ENCODE results near the gene AFMID. TPM values are rescaled to one million over a fixed set of nuclear protein-coding genes. Genes with fewer than 3 reads are reported as not detected.

Gene AFMID
- total and polyA plus RNA-seq, 9 of the 15 experiments (the other 6 are each of a cell fraction or from before 2014, with no cell fraction given), result 62.1 to 188 (median 74.4) TPM

- TF ChIP-seq SRSF1 (IDR thresholded peaks at IDR 0.05; ENCODE audit: low read depth, low read length) (no peak), PHB (CRISPR knock-in tag; IDR thresholded peaks at IDR 0.05) (peak; percentile 91), RAD51 (IDR thresholded peaks at IDR 0.05; ENCODE audit: borderline replicate concordance, low read depth) (no peak), ZBTB12 (CRISPR knock-in tag; IDR thresholded peaks at IDR 0.05) (no peak), PHTF2 (CRISPR knock-in tag; IDR thresholded peaks at IDR 0.05) (no peak), BDP1 (IDR thresholded peaks at IDR 0.05; ENCODE audit: insufficient read depth, insufficient read length) (no peak), BHLHE40 (IDR thresholded peaks at IDR 0.05; ENCODE audit: low read length) (peak; percentile 30; the same call in 1 of the 2 replicates), ZNF263 (CRISPR knock-in tag; IDR thresholded peaks at IDR 0.05; ENCODE audit: borderline replicate concordance) (peak; percentile 82), HDAC2 (IDR thresholded peaks at IDR 0.05) (no peak), ZNF121 (CRISPR knock-in tag; conservative IDR thresholded peaks at IDR 0.05) (no peak), MAFK (IDR thresholded peaks at IDR 0.05; ENCODE audit: low read length) (no peak), MITF (IDR thresholded peaks at IDR 0.05) (no peak), HIVEP1 (CRISPR knock-in tag; IDR thresholded peaks at IDR 0.05) (no peak), KLF13 (tag; IDR thresholded peaks at IDR 0.05; ENCODE audit: borderline replicate concordance, low read depth) (no peak)
- TF ChIP-seq, protein P1, sequence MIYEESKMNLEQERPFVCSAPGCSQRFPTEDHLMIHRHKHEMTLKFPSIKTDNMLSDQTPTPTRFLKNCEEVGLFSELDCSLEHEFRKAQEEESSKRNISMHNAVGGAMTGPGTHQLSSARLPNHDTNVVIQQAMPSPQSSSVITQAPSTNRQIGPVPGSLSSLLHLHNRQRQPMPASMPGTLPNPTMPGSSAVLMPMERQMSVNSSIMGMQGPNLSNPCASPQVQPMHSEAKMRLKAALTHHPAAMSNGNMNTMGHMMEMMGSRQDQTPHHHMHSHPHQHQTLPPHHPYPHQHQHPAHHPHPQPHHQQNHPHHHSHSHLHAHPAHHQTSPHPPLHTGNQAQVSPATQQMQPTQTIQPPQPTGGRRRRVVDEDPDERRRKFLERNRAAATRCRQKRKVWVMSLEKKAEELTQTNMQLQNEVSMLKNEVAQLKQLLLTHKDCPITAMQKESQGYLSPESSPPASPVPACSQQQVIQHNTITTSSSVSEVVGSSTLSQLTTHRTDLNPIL (CRISPR knock-in tag; IDR thresholded peaks at IDR 0.05), result no peak
- TF ChIP-seq, protein P2, sequence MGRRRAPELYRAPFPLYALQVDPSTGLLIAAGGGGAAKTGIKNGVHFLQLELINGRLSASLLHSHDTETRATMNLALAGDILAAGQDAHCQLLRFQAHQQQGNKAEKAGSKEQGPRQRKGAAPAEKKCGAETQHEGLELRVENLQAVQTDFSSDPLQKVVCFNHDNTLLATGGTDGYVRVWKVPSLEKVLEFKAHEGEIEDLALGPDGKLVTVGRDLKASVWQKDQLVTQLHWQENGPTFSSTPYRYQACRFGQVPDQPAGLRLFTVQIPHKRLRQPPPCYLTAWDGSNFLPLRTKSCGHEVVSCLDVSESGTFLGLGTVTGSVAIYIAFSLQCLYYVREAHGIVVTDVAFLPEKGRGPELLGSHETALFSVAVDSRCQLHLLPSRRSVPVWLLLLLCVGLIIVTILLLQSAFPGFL (CRISPR knock-in tag; IDR thresholded peaks at IDR 0.05), result no peak
- TF ChIP-seq, protein P3, sequence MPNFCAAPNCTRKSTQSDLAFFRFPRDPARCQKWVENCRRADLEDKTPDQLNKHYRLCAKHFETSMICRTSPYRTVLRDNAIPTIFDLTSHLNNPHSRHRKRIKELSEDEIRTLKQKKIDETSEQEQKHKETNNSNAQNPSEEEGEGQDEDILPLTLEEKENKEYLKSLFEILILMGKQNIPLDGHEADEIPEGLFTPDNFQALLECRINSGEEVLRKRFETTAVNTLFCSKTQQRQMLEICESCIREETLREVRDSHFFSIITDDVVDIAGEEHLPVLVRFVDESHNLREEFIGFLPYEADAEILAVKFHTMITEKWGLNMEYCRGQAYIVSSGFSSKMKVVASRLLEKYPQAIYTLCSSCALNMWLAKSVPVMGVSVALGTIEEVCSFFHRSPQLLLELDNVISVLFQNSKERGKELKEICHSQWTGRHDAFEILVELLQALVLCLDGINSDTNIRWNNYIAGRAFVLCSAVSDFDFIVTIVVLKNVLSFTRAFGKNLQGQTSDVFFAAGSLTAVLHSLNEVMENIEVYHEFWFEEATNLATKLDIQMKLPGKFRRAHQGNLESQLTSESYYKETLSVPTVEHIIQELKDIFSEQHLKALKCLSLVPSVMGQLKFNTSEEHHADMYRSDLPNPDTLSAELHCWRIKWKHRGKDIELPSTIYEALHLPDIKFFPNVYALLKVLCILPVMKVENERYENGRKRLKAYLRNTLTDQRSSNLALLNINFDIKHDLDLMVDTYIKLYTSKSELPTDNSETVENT (CRISPR knock-in tag; IDR thresholded peaks at IDR 0.05), result no peak; the same call in 1 of the 2 replicates
Observed at GRCh38 chr17:78250891-78251772, 64.0 kb downstream of the AFMID start (continued).
